ENCODE data around the gene GALNT16.

Gene GALNT16

GRCh38 chr14:69321601-69322330, 61.8 kb downstream of the GALNT16 start:
- H3K4me1 Mint-ChIP-seq: no peaks in the 10 kb centered on the region
- no peak overlapping the region for H3K4me3 Mint-ChIP-seq
- DNase-seq: no peak
- CTCF ChIA-PET: no interaction called here
- peaks cover 10% of the 10 kb centered on the region for H3K27me3 Mint-ChIP-seq
- H3K9me3 Mint-ChIP-seq: no peaks in the 10 kb centered on the region
- H3K27ac Mint-ChIP-seq: no peak overlapping the region
- no peaks in the 10 kb centered on the region for H3K36me3 Mint-ChIP-seq

- peaks cover 10% of the 10 kb centered on the region for H3K27me3 Mint-ChIP-seq
- CTCF ChIA-PET: no interaction called here
- H3K9me3 Mint-ChIP-seq: no peaks in the 10 kb centered on the region
- no peak overlapping the region for H3K4me3 Mint-ChIP-seq
- peak; percentile 14 for DNase-seq
- H3K36me3 Mint-ChIP-seq: no peaks in the 10 kb centered on the region
- H3K4me1 Mint-ChIP-seq: no peaks in the 10 kb centered on the region
- H3K27ac Mint-ChIP-seq: no peak overlapping the region
These were observed 63.5 kb downstream of the GALNT16 start for GRCh38 chr14:69323266-69323998.

GRCh38 chr14:69323999-69324282, 64.0 kb downstream of the GALNT16 start:
- Mint-ChIP-seq H3K27me3 (peaks cover 10% of the 10 kb centered on the region), H3K36me3 (no peaks in the 10 kb centered on the region), H3K27ac (no peak overlapping the region), H3K4me3 (no peak overlapping the region), H3K9me3 (no peaks in the 10 kb centered on the region), H3K4me1 (no peaks in the 10 kb centered on the region)
- peak; percentile 11 for DNase-seq
- CTCF ChIA-PET: no interaction called here

GRCh38 chr14:69324341-69324931, 64.5 kb downstream of the GALNT16 start:
- CTCF ChIA-PET: no interaction called here
- no peak overlapping the region for H3K27ac Mint-ChIP-seq
- no peaks in the 10 kb centered on the region for H3K4me1 Mint-ChIP-seq
- peaks cover 10% of the 10 kb centered on the region for H3K27me3 Mint-ChIP-seq
- peak; percentile 5 for DNase-seq
- no peaks in the 10 kb centered on the region for H3K36me3 Mint-ChIP-seq
- H3K9me3 Mint-ChIP-seq: no peaks in the 10 kb centered on the region
- no peak overlapping the region for H3K4me3 Mint-ChIP-seq

- Mint-ChIP-seq H3K27ac (no peak overlapping the region), H3K4me3 (no peak overlapping the region), H3K9me3 (no peaks in the 10 kb centered on the region), H3K4me1 (no peaks in the 10 kb centered on the region), H3K27me3 (peaks cover 10% of the 10 kb centered on the region), H3K36me3 (no peaks in the 10 kb centered on the region)
- CTCF ChIA-PET: no interaction called here
- DNase-seq: no peak
These were observed 65.1 kb downstream of the GALNT16 start for GRCh38 chr14:69325086-69325485.

- CTCF ChIA-PET: no interaction called here
These were observed 65.8 kb downstream of the GALNT16 start for GRCh38 chr14:69325646-69326265.

GRCh38 chr14:69326611-69327010, 66.7 kb downstream of the GALNT16 start:
- CTCF ChIA-PET: no interaction called here
- Mint-ChIP-seq H3K36me3 (no peaks in the 10 kb centered on the region), H3K27ac (no peak overlapping the region), H3K27me3 (peaks cover 10% of the 10 kb centered on the region), H3K4me1 (no peaks in the 10 kb centered on the region), H3K9me3 (no peaks in the 10 kb centered on the region), H3K4me3 (no peak overlapping the region)
- peak; percentile 4 for DNase-seq

More at GRCh38 chr14:69325646-69326265, 65.8 kb downstream of the GALNT16 start:
- H3K27ac Mint-ChIP-seq: peak overlapping the region; percentile 9
- DNase-seq: no peak
- H3K4me1 Mint-ChIP-seq: no peaks in the 10 kb centered on the region
- no peaks in the 10 kb centered on the region for H3K9me3 Mint-ChIP-seq
- H3K36me3 Mint-ChIP-seq: no peaks in the 10 kb centered on the region
- no peak overlapping the region for H3K4me3 Mint-ChIP-seq
- H3K27me3 Mint-ChIP-seq: peaks cover 10% of the 10 kb centered on the region

GRCh38 chr14:69327507-69327906, 67.5 kb downstream of the GALNT16 start:
- no peaks in the 10 kb centered on the region for H3K36me3 Mint-ChIP-seq
- H3K4me3 Mint-ChIP-seq: no peak overlapping the region
- peaks cover 12% of the 10 kb centered on the region for H3K27me3 Mint-ChIP-seq
- DNase-seq: peak; percentile 8
- H3K27ac Mint-ChIP-seq: no peak overlapping the region
- no peaks in the 10 kb centered on the region for H3K9me3 Mint-ChIP-seq
- no peaks in the 10 kb centered on the region for H3K4me1 Mint-ChIP-seq
- CTCF ChIA-PET: no interaction called here

GRCh38 chr14:69328317-69328716, 68.4 kb downstream of the GALNT16 start:
- H3K4me1 Mint-ChIP-seq: no peaks in the 10 kb centered on the region
- H3K36me3 Mint-ChIP-seq: no peaks in the 10 kb centered on the region
- no peak overlapping the region for H3K4me3 Mint-ChIP-seq
- H3K9me3 Mint-ChIP-seq: no peaks in the 10 kb centered on the region
- CTCF ChIA-PET: no interaction called here
- DNase-seq: peak; percentile 3
- H3K27me3 Mint-ChIP-seq: peaks cover 19% of the 10 kb centered on the region
- H3K27ac Mint-ChIP-seq: no peak overlapping the region

GRCh38 chr14:69328765-69329164, 68.8 kb downstream of the GALNT16 start:
- H3K4me1 Mint-ChIP-seq: no peaks in the 10 kb centered on the region
- H3K36me3 Mint-ChIP-seq: no peaks in the 10 kb centered on the region
- CTCF ChIA-PET: no interaction called here
- H3K9me3 Mint-ChIP-seq: no peaks in the 10 kb centered on the region
- H3K4me3 Mint-ChIP-seq: no peak overlapping the region
- H3K27ac Mint-ChIP-seq: no peak overlapping the region
- peaks cover 20% of the 10 kb centered on the region for H3K27me3 Mint-ChIP-seq
- no peak for DNase-seq

GRCh38 chr14:69331206-69331605, 71.2 kb downstream of the GALNT16 start:
- no peaks in the 10 kb centered on the region for H3K36me3 Mint-ChIP-seq
- H3K27ac Mint-ChIP-seq: no peak overlapping the region
- H3K27me3 Mint-ChIP-seq: peaks cover 37% of the 10 kb centered on the region
- CTCF ChIA-PET: no interaction called here
- no peak overlapping the region for H3K4me3 Mint-ChIP-seq
- no peaks in the 10 kb centered on the region for H3K9me3 Mint-ChIP-seq
- H3K4me1 Mint-ChIP-seq: peaks cover 8% of the 10 kb centered on the region
- DNase-seq: no peak

- Mint-ChIP-seq H3K4me3 (no peak overlapping the region), H3K4me1 (peaks cover 8% of the 10 kb centered on the region), H3K27me3 (peaks cover 37% of the 10 kb centered on the region), H3K9me3 (no peaks in the 10 kb centered on the region), H3K27ac (no peak overlapping the region), H3K36me3 (no peaks in the 10 kb centered on the region)
- CTCF ChIA-PET: no interaction called here
- DNase-seq: no peak
These were observed 72.9 kb downstream of the GALNT16 start for GRCh38 chr14:69332782-69333395.

GRCh38 chr14:69333791-69334337, 73.9 kb downstream of the GALNT16 start:
- no peak overlapping the region for H3K27ac Mint-ChIP-seq
- no peaks in the 10 kb centered on the region for H3K9me3 Mint-ChIP-seq
- DNase-seq: no peak
- H3K4me3 Mint-ChIP-seq: no peak overlapping the region
- CTCF ChIA-PET: no interaction called here
- peaks cover 41% of the 10 kb centered on the region for H3K27me3 Mint-ChIP-seq
- no peaks in the 10 kb centered on the region for H3K36me3 Mint-ChIP-seq
- H3K4me1 Mint-ChIP-seq: peaks cover 8% of the 10 kb centered on the region

- H3K36me3 Mint-ChIP-seq: no peaks in the 10 kb centered on the region
- no peak overlapping the region for H3K4me3 Mint-ChIP-seq
- H3K4me1 Mint-ChIP-seq: peaks cover 8% of the 10 kb centered on the region
- peaks cover 41% of the 10 kb centered on the region for H3K27me3 Mint-ChIP-seq
- DNase-seq: no peak
- CTCF ChIA-PET: interaction anchor here (1.5 kb wide), 1 partner anchor 12 kb away, joined by 3 read pairs; no protein-coding TSS in a partner anchor
- H3K9me3 Mint-ChIP-seq: no peaks in the 10 kb centered on the region
- H3K27ac Mint-ChIP-seq: no peak overlapping the region
These were observed 74.6 kb downstream of the GALNT16 start for GRCh38 chr14:69334576-69334975.

All from activated naive CD4-positive, alpha-beta T cell treated with anti-CD3 and anti-CD28 coated beads, Interleukin-2, amount 10 ng/mL, durations not matched to agents 7 days and 5 days (primary cell).